GM23248 (cell line): ENCODE data around the gene JMJD1C. TPM values are rescaled to one million over a fixed set of nuclear protein-coding genes. Genes with fewer than 3 reads are reported as not detected.
A peak's percentile ranks its signal among the peaks of the same experiment; 100 is the strongest.

Experiments used
- DNase-seq: peaks from one replicate; pipeline ENCODE4 v3.0.0-alpha.2; 2015
- H2AFZ ChIP-seq: fragments of 200-600 bp; sonication (generic); 2 replicates; pipeline ENCODE4 v1.6.1; 2016; ENCODE audit warnings: antibody characterized with exemption
- H3F3A ChIP-seq: fragments of 200-600 bp; sonication (generic); 2 replicates; pipeline ENCODE4 v1.6.1; 2016; ENCODE audit warnings: mild to moderate bottlenecking, antibody characterized with exemption, mixed run types; ENCODE audit not compliant: insufficient read depth
- H3K27ac ChIP-seq: fragments of 200-600 bp; sonication (generic); 2 replicates; pipeline ENCODE4 v1.5.1; 2016; ENCODE audit warnings: mild to moderate bottlenecking
- H3K27me3 ChIP-seq: fragments of 200-600 bp; sonication (generic); replicated peaks from 2 replicates; pipeline ENCODE4 v1.6.1; 2016; ENCODE audit warnings: mild to moderate bottlenecking; ENCODE audit not compliant: insufficient read depth
- H3K36me3 ChIP-seq: fragments of 200-600 bp; sonication (generic); 2 replicates; pipeline ENCODE4 v1.6.1; 2016; ENCODE audit warnings: low read depth, mild to moderate bottlenecking
- H3K4me1 ChIP-seq: fragments of 200-600 bp; sonication (generic); 2 replicates; pipeline ENCODE4 v1.6.1; 2016; ENCODE audit warnings: mild to moderate bottlenecking; ENCODE audit not compliant: insufficient read depth
- H3K4me2 ChIP-seq: fragments of 200-600 bp; sonication (generic); one replicate; pipeline ENCODE4 v1.6.1; 2016; ENCODE audit warnings: mild to moderate bottlenecking; ENCODE audit not compliant: unreplicated experiment
- H3K4me3 ChIP-seq: fragments of 200-600 bp; sonication (generic); 2 replicates; pipeline ENCODE4 v1.5.1; 2016; ENCODE audit warnings: mild to moderate bottlenecking
- H3K79me2 ChIP-seq: fragments of 200-600 bp; sonication (generic); 2 replicates; pipeline ENCODE4 v1.6.1; 2016; ENCODE audit warnings: mild to moderate bottlenecking; ENCODE audit not compliant: insufficient read depth
- H3K9ac ChIP-seq: fragments of 200-600 bp; sonication (generic); 2 replicates; pipeline ENCODE4 v1.6.1; 2016; ENCODE audit warnings: mild to moderate bottlenecking
- H3K9me2 ChIP-seq: fragments of 200-600 bp; sonication (generic); 2 replicates; pipeline ENCODE4 v1.6.1; 2016; ENCODE audit warnings: mixed run types, mild to moderate bottlenecking, moderate library complexity; ENCODE audit not compliant: insufficient read depth
- H3K9me3 ChIP-seq: fragments of 200-600 bp; sonication (generic); one replicate; pipeline ENCODE4 v1.6.1; 2017; ENCODE audit warnings: low read depth
- H4K20me1 ChIP-seq: fragments of 200-600 bp; sonication (generic); 2 replicates; pipeline ENCODE4 v1.6.0; 2016; ENCODE audit not compliant: insufficient read depth
- EZH2 ChIP-seq: fragments of 200-600 bp; sonication (generic); IDR thresholded peaks from 2 replicates; pipeline ENCODE4 v1.6.1; 2018; ENCODE audit warnings: antibody characterized with exemption, mild to moderate bottlenecking; ENCODE audit not compliant: insufficient read depth, poor library complexity, severe bottlenecking
- EZH2phosphoT487 ChIP-seq: fragments of 200-600 bp; sonication (generic); IDR thresholded peaks from 2 replicates; pipeline ENCODE4 v1.6.1; 2018; ENCODE audit warnings: antibody characterized with exemption, moderate library complexity, mild to moderate bottlenecking, low read depth; ENCODE audit not compliant: insufficient read depth
- WGBS, 2 experiments: methylation state at CpG; one replicate each; pipeline ENCODE4 v1.1.6; 2015 to 2017; ENCODE audit warnings: low lambda C conversion rate in 2 of 2, low coverage in 1 of 2; ENCODE audit errors: missing lambda C conversion rate in 2 of 2; 5-methylcytosine and 5-hydroxymethylcytosine counted together
- in situ Hi-C: fragments of 300-500 bp; cut with MboI; formaldehyde crosslinking; loops from 2 replicates; pipeline ENCODE4 v1.15.0; 2020
- polyA plus RNA-seq: library from polyadenylated mRNA; unstranded; fragments of >200 nt; fragmentation: Nextera tagmentation; extraction: Ambion mirVana; gene quantifications from 2 replicates; pipeline ENCODE4 v1.2.1, GENCODE V29; 2016
- total RNA-seq: library from RNA; depleted of rRNA; stranded (reverse); fragments of >200 nt; shearing (Covaris generic); gene quantifications from 2 replicates; pipeline ENCODE4 v1.2.3, GENCODE V29; 2014

Gene JMJD1C
- total and polyA plus RNA-seq, 2 experiments from 2014 or later: 34.6 to 74.3 TPM

DNA sequence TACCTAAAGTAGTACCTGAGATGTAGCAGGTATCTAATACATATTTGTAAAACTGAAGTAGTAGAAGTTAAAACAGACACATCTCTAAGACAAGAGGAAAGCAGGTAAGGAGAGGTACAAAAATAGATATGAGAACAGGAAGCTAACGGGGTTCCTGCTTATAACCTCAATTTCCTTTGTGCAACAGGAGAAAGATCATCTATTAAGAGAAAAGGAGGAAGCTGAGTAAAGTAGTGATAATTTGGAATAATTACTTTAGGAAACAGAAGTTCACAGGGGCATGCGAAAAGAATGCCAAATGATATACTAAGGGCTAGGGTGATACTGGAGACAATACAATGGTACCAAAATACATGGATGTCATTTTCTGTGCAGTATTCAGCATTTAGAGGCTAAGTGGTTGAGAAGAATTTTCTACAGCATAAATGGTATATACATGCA lies 223.9 kb downstream of the JMJD1C start:
- Histone ChIP-seq H4K20me1 (peaks cover 10% of the 10 kb centered on the region), H3K27ac (no peak overlapping the region)
- TF ChIP-seq EZH2phosphoT487: no peak
- TF ChIP-seq EZH2: no peak

DNA sequence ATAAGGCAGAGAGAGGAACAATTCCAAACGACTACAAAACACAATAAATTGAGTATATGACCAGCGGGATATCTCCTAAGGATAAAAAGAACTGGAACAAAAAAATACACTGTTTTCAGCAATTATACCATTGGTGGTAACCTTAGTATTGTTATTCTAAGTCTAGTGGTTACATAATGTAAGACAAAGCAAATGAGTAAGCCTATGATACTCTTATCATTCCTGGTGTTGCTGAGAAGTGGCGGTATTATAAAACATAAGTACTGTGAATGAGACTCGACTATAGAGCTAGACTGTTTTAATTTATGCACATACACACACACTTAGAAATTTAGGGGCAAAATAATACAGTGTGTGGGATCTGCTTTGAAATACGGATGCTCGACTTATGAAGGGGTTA lies 225.0 kb downstream of the JMJD1C start:
- Histone ChIP-seq H3K36me3 (no peaks in the 10 kb centered on the region), H3K27me3 (no peaks in the 10 kb centered on the region), H3K79me2 (peaks cover 95% of the 10 kb centered on the region), H3K27ac (no peak overlapping the region), H3K4me2 (no peak overlapping the region), H3K9me3 (no peaks in the 10 kb centered on the region), H3K4me3 (no peak overlapping the region), H2AFZ (no peak overlapping the region), H4K20me1 (peaks cover 11% of the 10 kb centered on the region; the same call in 1 of the 2 replicates), H3K4me1 (peaks cover 15% of the 10 kb centered on the region), H3K9ac (no peak overlapping the region), H3F3A (peaks cover 20% of the 10 kb centered on the region), H3K9me2 (no peaks in the 10 kb centered on the region)
- 96 to 98% methylated on average over 6 of the region's 6 CpGs for WGBS, 2 experiments
- DNase-seq: no peak
- in situ Hi-C loops: no loop called here
- TF ChIP-seq EZH2 (no peak), EZH2phosphoT487 (no peak)

More for the DNA sequence above, 223.9 kb downstream of the JMJD1C start:
- Histone ChIP-seq H3K79me2 (peaks cover 100% of the 10 kb centered on the region), H3K27me3 (no peaks in the 10 kb centered on the region), H2AFZ (no peak overlapping the region), H3K9me2 (no peaks in the 10 kb centered on the region), H3K9ac (no peak overlapping the region), H3K4me2 (no peak overlapping the region), H3K4me3 (no peak overlapping the region), H3K36me3 (no peaks in the 10 kb centered on the region), H3K9me3 (no peaks in the 10 kb centered on the region), H3K4me1 (peaks cover 17% of the 10 kb centered on the region), H3F3A (peaks cover 12% of the 10 kb centered on the region)
- DNase-seq: no peak
- in situ Hi-C loops: no loop called here
- WGBS, 2 experiments: 97% methylated on average over 2 of the region's 2 CpGs

DNA sequence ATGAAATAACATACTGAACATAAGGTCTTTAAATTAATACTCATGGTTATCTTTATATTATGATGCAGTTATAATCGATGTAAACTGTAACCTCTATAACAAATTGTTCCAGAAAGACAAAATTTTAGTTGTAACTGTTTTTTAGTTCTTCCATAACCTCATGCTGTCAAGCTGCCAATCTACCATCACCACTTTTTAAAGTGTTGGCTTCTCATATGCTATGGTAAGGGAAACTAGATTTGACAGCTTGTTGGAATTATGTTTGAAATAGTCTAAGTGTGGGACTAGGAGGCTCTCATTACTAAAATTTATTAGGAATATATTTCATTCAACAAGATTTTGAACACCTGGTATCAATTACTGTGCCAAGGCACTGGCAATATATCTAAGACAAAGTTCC lies 227.3 kb downstream of the JMJD1C start:
- Histone ChIP-seq H2AFZ (no peak overlapping the region), H3K9me3 (no peaks in the 10 kb centered on the region), H3K36me3 (no peaks in the 10 kb centered on the region), H3K9ac (no peak overlapping the region), H3F3A (peaks cover 24% of the 10 kb centered on the region), H3K79me2 (peaks cover 95% of the 10 kb centered on the region), H3K27ac (no peak overlapping the region), H4K20me1 (peaks cover 6% of the 10 kb centered on the region; the same call in 1 of the 2 replicates), H3K27me3 (no peaks in the 10 kb centered on the region), H3K4me1 (peaks cover 22% of the 10 kb centered on the region), H3K4me3 (no peak overlapping the region), H3K4me2 (no peak overlapping the region), H3K9me2 (no peaks in the 10 kb centered on the region)
- no peak for DNase-seq
- in situ Hi-C loops: no loop called here
- no peak for TF ChIP-seq EZH2
- TF ChIP-seq EZH2phosphoT487: no peak
- 91 to 100% methylated on average over 1 of the region's 1 CpG for WGBS, 2 experiments

DNA sequence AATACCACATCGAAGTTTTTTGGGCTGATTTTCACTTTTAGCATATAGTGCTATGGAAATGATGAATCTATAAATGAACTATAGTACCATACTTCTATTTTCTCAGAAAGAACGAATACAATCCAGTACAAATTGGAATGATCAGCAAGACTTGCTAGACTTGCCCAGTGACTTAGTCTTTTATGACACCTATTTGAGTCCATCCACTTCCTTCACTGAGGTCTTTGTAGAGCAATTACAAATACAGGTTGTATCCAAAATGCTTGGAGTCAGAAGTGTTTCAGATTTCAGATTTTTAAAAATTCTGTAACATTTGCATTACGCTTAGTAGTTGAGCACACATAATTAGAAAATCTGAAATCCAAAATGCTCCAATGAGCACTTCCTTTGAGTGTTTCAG lies 228.4 kb downstream of the JMJD1C start:
- H3K4me1 ChIP-seq: peaks cover 22% of the 10 kb centered on the region
- no peak overlapping the region for H3K4me3 ChIP-seq
- no peak for DNase-seq
- H3K9me2 ChIP-seq: no peaks in the 10 kb centered on the region
- no peaks in the 10 kb centered on the region for H3K36me3 ChIP-seq
- in situ Hi-C loops: no loop called here
- peaks cover 26% of the 10 kb centered on the region for H3F3A ChIP-seq
- peak overlapping the region; percentile 75 for H3K27ac ChIP-seq
- no peak overlapping the region for H3K9ac ChIP-seq
- no peaks in the 10 kb centered on the region for H3K9me3 ChIP-seq
- WGBS, 2 experiments: 86 to 88% methylated on average over 3 of the region's 3 CpGs
- no peaks in the 10 kb centered on the region for H3K27me3 ChIP-seq
- no peak overlapping the region for H3K4me2 ChIP-seq
- H4K20me1 ChIP-seq: peaks cover 6% of the 10 kb centered on the region; the same call in 1 of the 2 replicates
- H3K79me2 ChIP-seq: peaks cover 95% of the 10 kb centered on the region
- TF ChIP-seq EZH2phosphoT487 (no peak), EZH2 (no peak)
- H2AFZ ChIP-seq: no peak overlapping the region
